Measurements from ENCODE around the gene POLA1.
A peak's percentile ranks its signal among the peaks of the same experiment; 100 is the strongest.
"Not testable (repeated sequence)": the region's sequence is repeated elsewhere in the genome, so short reads cannot be mapped to it uniquely, and the experiment has no call there.

The POLA1 gene
- total RNA-seq, result 31.1 to 32.9 reads per million in 2 donors

GRCh38 chrX:24693453-24694202, at the start of gene POLA1:
POLA1 (plus strand) TSS chrX:24693918; CDS start chrX:24693962, 44 bp downstream.
- DNase-seq, result peak; percentile 48

- DNase-seq, result no peak
Measured at GRCh38 chrX:24646006-24646405, 47.7 kb upstream of the POLA1 start.

GRCh38 chrX:24646745-24647182, 47.0 kb upstream of the POLA1 start:
- DNase-seq, result no peak

GRCh38 chrX:24647257-24648058, 46.3 kb upstream of the POLA1 start, which contains the start of gene PCYT1B:
PCYT1B (minus strand) TSS chrX:24647347; CDS start chrX:24647105, 242 bp downstream.
- DNase-seq, result peak; percentile 27

- no peak for DNase-seq
Measured at GRCh38 chrX:24648495-24648894, 45.2 kb upstream of the POLA1 start.

- DNase-seq, result no peak
Measured at GRCh38 chrX:24651783-24652182, 41.9 kb upstream of the POLA1 start.

- DNase-seq, result not testable (repeated sequence)
Measured at GRCh38 chrX:24655679-24656078, 38.0 kb upstream of the POLA1 start.

GRCh38 chrX:24657671-24658386, 35.9 kb upstream of the POLA1 start:
- no peak for DNase-seq

GRCh38 chrX:24658421-24658820, 35.3 kb upstream of the POLA1 start:
- no peak for DNase-seq

- DNase-seq, result no peak
Measured at GRCh38 chrX:24659106-24659505, 34.6 kb upstream of the POLA1 start.

- no peak for DNase-seq
Measured at GRCh38 chrX:24659646-24660045, 34.1 kb upstream of the POLA1 start.

- no peak for DNase-seq
Measured at GRCh38 chrX:24661292-24661691, 32.4 kb upstream of the POLA1 start.

- no peak for DNase-seq
Measured at GRCh38 chrX:24662352-24662751, 31.4 kb upstream of the POLA1 start.

GRCh38 chrX:24668111-24668510, 25.6 kb upstream of the POLA1 start:
- DNase-seq, result no peak

GRCh38 chrX:24672701-24673190, 21.0 kb upstream of the POLA1 start:
- no peak for DNase-seq

GRCh38 chrX:24673424-24673823, 20.3 kb upstream of the POLA1 start:
- DNase-seq, result no peak

- DNase-seq, result no peak
Measured at GRCh38 chrX:24676403-24677024, 17.2 kb upstream of the POLA1 start.

- DNase-seq, result no peak
Measured at GRCh38 chrX:24682739-24683432, 10.8 kb upstream of the POLA1 start.

GRCh38 chrX:24684048-24684447, 9.7 kb upstream of the POLA1 start:
- no peak for DNase-seq

- DNase-seq, result no peak
Measured at GRCh38 chrX:24692305-24692704, 1.4 kb upstream of the POLA1 start.

GRCh38 chrX:24694825-24695224, 1.1 kb downstream of the POLA1 start:
- DNase-seq, result no peak

- DNase-seq, result no peak
Measured at GRCh38 chrX:24696294-24696693, 2.6 kb downstream of the POLA1 start.
